ENCODE data around the gene TTC31.

Gene TTC31

GRCh38 chr2:74491648-74492544 lies 9.0 kb downstream of the TTC31 start:
- no peaks in the 10 kb centered on the region for H3K9me3 Mint-ChIP-seq
- no peak overlapping the region for H3K27ac Mint-ChIP-seq
- peaks cover 61% of the 10 kb centered on the region for H3K36me3 Mint-ChIP-seq (ENCODE audit: low read depth)
- no peak for TF ChIP-seq CTCF (IDR thresholded peaks at IDR 0.05; ENCODE audit: unreplicated experiment in 3 of 3)
- H3K27me3 Mint-ChIP-seq (ENCODE audit: low read depth): peaks cover 23% of the 10 kb centered on the region
- no peak overlapping the region for H3K4me3 Mint-ChIP-seq
- H3K4me1 Mint-ChIP-seq: no peaks in the 10 kb centered on the region

GRCh38 chr2:74493546-74493945 lies 10.7 kb downstream of the TTC31 start:
- no peak for TF ChIP-seq CTCF (IDR thresholded peaks at IDR 0.05; ENCODE audit: unreplicated experiment in 3 of 3)
- peaks cover 5% of the 10 kb centered on the region for H3K4me1 Mint-ChIP-seq
- H3K4me3 Mint-ChIP-seq: no peak overlapping the region
- H3K27ac Mint-ChIP-seq: no peak overlapping the region
- peaks cover 39% of the 10 kb centered on the region for H3K27me3 Mint-ChIP-seq (ENCODE audit: low read depth)
- peaks cover 60% of the 10 kb centered on the region for H3K36me3 Mint-ChIP-seq (ENCODE audit: low read depth)
- no peaks in the 10 kb centered on the region for H3K9me3 Mint-ChIP-seq

GRCh38 chr2:74495440-74495839 lies 12.6 kb downstream of the TTC31 start:
- no peak overlapping the region for H3K27ac Mint-ChIP-seq
- H3K4me1 Mint-ChIP-seq: peaks cover 12% of the 10 kb centered on the region
- no peak for TF ChIP-seq CTCF (IDR thresholded peaks at IDR 0.05; ENCODE audit: unreplicated experiment in 3 of 3)
- H3K36me3 Mint-ChIP-seq (ENCODE audit: low read depth): peaks cover 47% of the 10 kb centered on the region
- no peak overlapping the region for H3K4me3 Mint-ChIP-seq
- H3K27me3 Mint-ChIP-seq (ENCODE audit: low read depth): peaks cover 58% of the 10 kb centered on the region
- no peaks in the 10 kb centered on the region for H3K9me3 Mint-ChIP-seq

- TF ChIP-seq CTCF (IDR thresholded peaks at IDR 0.05; ENCODE audit: unreplicated experiment in 3 of 3): no peak
- Mint-ChIP-seq H3K27me3 (ENCODE audit: low read depth) (peaks cover 76% of the 10 kb centered on the region), H3K27ac (no peak overlapping the region), H3K36me3 (ENCODE audit: low read depth) (peaks cover 29% of the 10 kb centered on the region), H3K4me3 (peak overlapping the region; percentile 58 to 89 (median 87)), H3K9me3 (no peaks in the 10 kb centered on the region), H3K4me1 (peaks cover 28% of the 10 kb centered on the region)
Measured at GRCh38 chr2:74496997-74497776, 14.3 kb downstream of the TTC31 start.

- H3K9me3 Mint-ChIP-seq: no peaks in the 10 kb centered on the region
- H3K36me3 Mint-ChIP-seq (ENCODE audit: low read depth): peaks cover 26% of the 10 kb centered on the region
- peaks cover 34% of the 10 kb centered on the region for H3K4me1 Mint-ChIP-seq
- TF ChIP-seq CTCF (IDR thresholded peaks at IDR 0.05; ENCODE audit: unreplicated experiment in 3 of 3): no peak
- peak overlapping the region in 2 of 3 experiments; percentile 23 to 79 for H3K27ac Mint-ChIP-seq
- H3K4me3 Mint-ChIP-seq: peak overlapping the region; percentile 86 to 89 (median 87)
- H3K27me3 Mint-ChIP-seq (ENCODE audit: low read depth): peaks cover 83% of the 10 kb centered on the region
Measured at GRCh38 chr2:74497777-74498499, 15.1 kb downstream of the TTC31 start.

Data from nephron (organoid).